Right lobe of liver (tissue), 6 donors: ENCODE measurements around the gene LIFR. TPM values are rescaled to one million over a fixed set of nuclear protein-coding genes. Genes with fewer than 3 reads are reported as not detected.
"Not testable (repeated sequence)": the region's sequence is repeated elsewhere in the genome, so short reads cannot be mapped to it uniquely, and the experiment has no call there.

Experiments used
- ATAC-seq, 4 donors: fragments of 200-7000 bp; cut with Tn5 transposase; one replicate each; pipeline ENCODE4 v1.9.1; 2020; ENCODE audit warnings: mild to moderate bottlenecking in 4 of 4, moderate library complexity in 4 of 4
- DNase-seq, 3 donors: peaks; one replicate each; pipeline ENCODE4 v3.0.0-alpha.2; 2020
- H3K27ac ChIP-seq, 3 donors: fragments of 200-600 bp; one replicate each; pipeline ENCODE4 v1.8.0; 2022
- H3K27me3 ChIP-seq, 2 donors: fragments of 200-600 bp; one replicate each; pipeline ENCODE4 v1.8.0; 2022
- H3K36me3 ChIP-seq, 4 donors: fragments of 200-600 bp; sonication (generic) in 1 of 4; one replicate each; pipeline versions ENCODE4 v1.5.1 to v1.8.0; 2017 to 2022; ENCODE audit warnings: control low read depth in 1 of 4
- H3K4me1 ChIP-seq, 4 donors: fragments of 200-600 bp; sonication (generic) in 1 of 4; one replicate each; pipeline versions ENCODE4 v1.5.1 to v1.8.0; 2017 to 2022; ENCODE audit warnings: control low read depth in 1 of 4
- H3K4me3 ChIP-seq, 3 donors: fragments of 200-600 bp; one replicate each; pipeline ENCODE4 v1.8.0; 2022
- H3K9me3 ChIP-seq, 4 donors: fragments of 200-600 bp; sonication (generic) in 1 of 4; one replicate each; pipeline versions ENCODE4 v1.5.1 to v1.8.0; 2017 to 2022; ENCODE audit warnings: control low read depth in 1 of 4
- CTCF ChIP-seq, 4 donors: fragments of 200-600 bp in 3 of 4; fragments of 450-650 bp in 1 of 4; IDR thresholded peaks; one replicate each; pipeline versions ENCODE4 v1.5.1 to v1.8.0; 2016 to 2022; ENCODE audit warnings: antibody characterized with exemption in 4 of 4, mild to moderate bottlenecking in 2 of 4
- POLR2A ChIP-seq: fragments of 450-650 bp; IDR thresholded peaks from one replicate; pipeline ENCODE4 v1.6.1; 2017; ENCODE audit warnings: antibody characterized with exemption, mild to moderate bottlenecking
- WGBS: methylation state at CpG from one replicate; pipeline ENCODE4 v1.1.6; 2018; ENCODE audit warnings: low coverage, low lambda C conversion rate; ENCODE audit not compliant: insufficient coverage; ENCODE audit errors: missing lambda C conversion rate; 5-methylcytosine and 5-hydroxymethylcytosine counted together
- intact Hi-C, 2 donors: fragments of 100-400 bp; cut with DNase I; formaldehyde crosslinking; loops; one replicate each; pipeline versions ENCODE4 v1.11.2 to v1.14.1; 2022
- total RNA-seq, 6 experiments: library from RNA; depleted of rRNA in 2 of 6; stranded (reverse); fragments of >200 nt in 2 of 6; fragmentation: NEBNext Ultra II Directional in 3 of 6; extraction: Animal tissue kit (Norgen Biotek cat#: 25700) in 3 of 6; gene quantifications; one replicate each; pipeline versions ENCODE4 v1.1.0 to v1.2.4, GENCODE V29; 2016 to 2023
- donor health status: DM: no; HTN: yes; CAD: no.
- donor health status: DM: no; HTN: no; CAD: no.
- donor health status: DM: no; HTN: no; CAD: no.
- donor health status: DM: no; HTN: yes; CAD: no.
- donor health status: DM: no; HTN: yes; CAD: no.

Gene LIFR
- total RNA-seq, 6 experiments from 2014 or later, result 14.3 to 52.1 (median 28.2) TPM

GRCh38 chr5:38601863-38602298 is 45.4 kb upstream of the LIFR start:
- ATAC-seq, result no peak
- no peak overlapping the region for H3K27ac ChIP-seq

GRCh38 chr5:38601133-38601862 is 44.9 kb upstream of the LIFR start:
- no peak for DNase-seq
- H3K27ac ChIP-seq, result no peak overlapping the region
- no peaks in the 10 kb centered on the region for H3K27me3 ChIP-seq
- intact Hi-C loops, result no loop called here
- ATAC-seq, result peak in 3 of 4 donors; percentile 12 to 42 (median 20)
- H3K4me1 ChIP-seq, result no peaks in the 10 kb centered on the region
- TF ChIP-seq POLR2A, result no peak
- TF ChIP-seq CTCF (IDR thresholded peaks at IDR 0.05), result no peak
- H3K4me3 ChIP-seq, result no peak overlapping the region
- WGBS, result 42% methylated on average over 3 of the region's 5 CpGs
- H3K9me3 ChIP-seq, result no peaks in the 10 kb centered on the region
- no peaks in the 10 kb centered on the region for H3K36me3 ChIP-seq

More at GRCh38 chr5:38601863-38602298, 45.4 kb upstream of the LIFR start:
- TF ChIP-seq CTCF (IDR thresholded peaks at IDR 0.05) (no peak), POLR2A (no peak)
- H3K4me3 ChIP-seq, result no peak overlapping the region
- no peaks in the 10 kb centered on the region for H3K36me3 ChIP-seq
- DNase-seq, result no peak
- no peaks in the 10 kb centered on the region for H3K9me3 ChIP-seq
- H3K27me3 ChIP-seq, result no peaks in the 10 kb centered on the region
- no peaks in the 10 kb centered on the region for H3K4me1 ChIP-seq
- WGBS, result 68% methylated on average over 4 of the region's 4 CpGs
- intact Hi-C loops, result no loop called here

GRCh38 chr5:38600329-38601045 is 44.0 kb upstream of the LIFR start:
- TF ChIP-seq POLR2A (no peak), CTCF (IDR thresholded peaks at IDR 0.05) (no peak)
- DNase-seq (no peak), ATAC-seq (peak in 2 of 4 donors; percentile 20 to 31)
- Histone ChIP-seq H3K9me3 (no peaks in the 10 kb centered on the region), H3K27me3 (no peaks in the 10 kb centered on the region), H3K4me3 (no peak overlapping the region), H3K27ac (no peak overlapping the region), H3K36me3 (no peaks in the 10 kb centered on the region), H3K4me1 (no peaks in the 10 kb centered on the region)
- intact Hi-C loops, result no loop called here
- WGBS, result 68% methylated on average over 3 of the region's 3 CpGs

- intact Hi-C loops, H3K27me3 ChIP-seq, H3K4me3 ChIP-seq, H3K4me1 ChIP-seq, H3K27ac ChIP-seq, DNase-seq, ATAC-seq, H3K36me3 ChIP-seq, H3K9me3 ChIP-seq: not testable (repeated sequence)
Observed at GRCh38 chr5:38599751-38600150, 43.3 kb upstream of the LIFR start.

- intact Hi-C loops, result no loop called here
- TF ChIP-seq POLR2A (no peak), CTCF (IDR thresholded peaks at IDR 0.05) (no peak)
Observed at GRCh38 chr5:38598994-38599617, 42.7 kb upstream of the LIFR start.

More at GRCh38 chr5:38598994-38599617, 42.7 kb upstream of the LIFR start:
- Histone ChIP-seq H3K4me1 (no peaks in the 10 kb centered on the region), H3K27me3 (no peaks in the 10 kb centered on the region), H3K27ac (no peak overlapping the region), H3K9me3 (no peaks in the 10 kb centered on the region), H3K4me3 (no peak overlapping the region), H3K36me3 (no peaks in the 10 kb centered on the region)
- DNase-seq (no peak), ATAC-seq (no peak)
- WGBS, result 64% methylated on average over 2 of the region's 2 CpGs
